DOHH2 (cell line): ENCODE results near the gene DUSP1.

Source experiments
- EZH2phosphoT487 ChIP-seq: fragments of 200-600 bp; sonication (generic); IDR thresholded peaks from 2 replicates; pipeline ENCODE4 v1.6.1; 2017; ENCODE audit warnings: borderline replicate concordance, mild to moderate bottlenecking, antibody characterized with exemption, low read length, moderate library complexity, mixed read lengths
- TF ChIP-seq, protein P1 (sequence below): fragments of 200-600 bp; sonication (generic); IDR thresholded peaks from one replicate; pipeline ENCODE4 v1.5.1; 2014; ENCODE audit warnings: antibody characterized with exemption, mild to moderate bottlenecking, low read depth, low read length; ENCODE audit not compliant: poor library complexity, severe bottlenecking

DNA sequence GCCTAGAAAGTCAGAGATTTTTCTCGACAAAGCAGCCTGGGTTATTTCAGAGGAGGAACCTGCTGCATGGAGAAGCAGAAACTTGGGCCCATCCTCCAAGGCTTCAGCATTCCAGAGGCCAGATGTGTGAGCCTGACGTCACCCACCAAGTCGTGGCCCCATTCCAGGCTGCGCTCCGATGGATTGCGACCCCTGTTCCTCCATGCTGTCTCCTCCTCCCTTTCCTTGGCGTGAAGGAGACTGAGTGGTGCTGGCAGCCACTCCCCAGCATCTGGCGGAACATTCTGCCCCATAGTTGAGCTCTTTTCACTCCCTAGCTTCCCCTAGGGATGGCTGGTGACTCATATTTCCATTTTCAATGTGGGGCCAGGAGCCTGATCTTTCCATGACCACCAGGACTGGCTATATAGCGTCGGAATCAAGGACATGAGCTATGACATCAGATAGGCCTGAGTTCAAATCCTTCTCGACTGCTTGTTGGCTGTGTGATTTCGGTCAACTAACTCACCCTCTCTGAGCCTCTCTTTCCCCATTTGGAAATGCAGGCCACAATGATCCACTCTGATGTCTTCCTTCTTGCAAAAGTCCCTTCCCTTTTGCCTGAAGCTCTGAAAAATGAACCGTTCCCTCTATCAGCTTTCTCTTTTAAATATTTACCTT is 24.5 kb upstream of the DUSP1 start:
- TF ChIP-seq, protein P1, sequence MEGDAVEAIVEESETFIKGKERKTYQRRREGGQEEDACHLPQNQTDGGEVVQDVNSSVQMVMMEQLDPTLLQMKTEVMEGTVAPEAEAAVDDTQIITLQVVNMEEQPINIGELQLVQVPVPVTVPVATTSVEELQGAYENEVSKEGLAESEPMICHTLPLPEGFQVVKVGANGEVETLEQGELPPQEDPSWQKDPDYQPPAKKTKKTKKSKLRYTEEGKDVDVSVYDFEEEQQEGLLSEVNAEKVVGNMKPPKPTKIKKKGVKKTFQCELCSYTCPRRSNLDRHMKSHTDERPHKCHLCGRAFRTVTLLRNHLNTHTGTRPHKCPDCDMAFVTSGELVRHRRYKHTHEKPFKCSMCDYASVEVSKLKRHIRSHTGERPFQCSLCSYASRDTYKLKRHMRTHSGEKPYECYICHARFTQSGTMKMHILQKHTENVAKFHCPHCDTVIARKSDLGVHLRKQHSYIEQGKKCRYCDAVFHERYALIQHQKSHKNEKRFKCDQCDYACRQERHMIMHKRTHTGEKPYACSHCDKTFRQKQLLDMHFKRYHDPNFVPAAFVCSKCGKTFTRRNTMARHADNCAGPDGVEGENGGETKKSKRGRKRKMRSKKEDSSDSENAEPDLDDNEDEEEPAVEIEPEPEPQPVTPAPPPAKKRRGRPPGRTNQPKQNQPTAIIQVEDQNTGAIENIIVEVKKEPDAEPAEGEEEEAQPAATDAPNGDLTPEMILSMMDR: no peak
- TF ChIP-seq EZH2phosphoT487: no peak
